Endometrial microvascular endothelial cells (primary cell): ENCODE data around the gene UQCRC2. TPM values are rescaled to one million over a fixed set of nuclear protein-coding genes. Genes with fewer than 3 reads are reported as not detected.

Source experiments
- total RNA-seq: library from RNA; depleted of rRNA; stranded (reverse); fragments of >200 nt; gene quantifications from one replicate; pipeline ENCODE4 v1.2.3, GENCODE V29; 2015; ENCODE audit errors: inconsistent ontology term

UQCRC2 gene
- total RNA-seq, 1 donor from 2014 or later: 213 TPM

Other genes starting within 250 kb of the UQCRC2 start
- 11.1 TPM for gene NPIPB4, start 95.6 kb upstream of the UQCRC2 start, total RNA-seq
- not detected for gene PDZD9, start 47.8 kb downstream of the UQCRC2 start, total RNA-seq
- 42.5 TPM for gene MOSMO, start 54.8 kb downstream of the UQCRC2 start, total RNA-seq
- not detected for gene VWA3A, start 139.2 kb downstream of the UQCRC2 start, total RNA-seq
- gene SDR42E2, start 209.1 kb downstream of the UQCRC2 start, total RNA-seq: not detected